K562 (cell line): ENCODE data around the gene RARRES1. TPM values are rescaled to one million over a fixed set of nuclear protein-coding genes. Genes with fewer than 3 reads are reported as not detected.
A peak's percentile ranks its signal among the peaks of the same experiment; 100 is the strongest.

ENCODE experiments used
- ATAC-seq: fragments of 200-7000 bp; cut with Tn5 transposase; 3 replicates; pipeline ENCODE4 v1.9.1; 2020; ENCODE audit warnings: moderate library complexity
- BruUV-seq: library from RNA; stranded (reverse); fragments of 400-500 nt; replicated peaks from 2 replicates; lab custom pipeline; 2021; lab: Mats Ljungman, UMichigan
- CTCF ChIA-PET: fragments of 300-600 bp; formaldehyde crosslinking; extraction: SDS; loops from one replicate; lab custom pipeline; 2021; ENCODE audit warnings: low intra/inter-chr PET ratio; lab: Yijun Ruan, JAX
- POLR2A ChIA-PET: fragments of 300-600, 350-650 bp; sonication (Branson Sonifier 250); formaldehyde crosslinking; extraction: SDS; loops from one replicate; lab custom pipeline; 2021; ENCODE audit warnings: antibody characterized with exemption, inconsistent platforms; lab: Yijun Ruan, JAX
- DNase-seq, 4 experiments: peaks; one replicate each; pipeline versions ENCODE4 v3.0.0 to v3.0.0-alpha.2; 2011 to 2018; ENCODE audit warnings: low spot score in 3 of 4, mixed read lengths in 3 of 4; ENCODE audit errors: extremely low read depth in 1 of 4
- FAIRE-seq: peaks from 2 replicates; lab custom pipeline; 2011; peaks lifted over from hg19 to GRCh38; lab: Jason Lieb, UNC
- H2AFZ ChIP-seq: 2 replicates; pipeline ENCODE4 v1.6.0; 2011; ENCODE audit warnings: low read depth, low read length, control low read depth, inconsistent platforms
- H3K27ac ChIP-seq: fragments of 200-600 bp; 3 replicates; pipeline ENCODE4 v1.8.0; 2011; ENCODE audit warnings: low read depth, mild to moderate bottlenecking, control low read depth, inconsistent platforms, low read length, moderate library complexity, mixed read lengths; ENCODE audit errors: extremely low read depth
- H3K27me3 ChIP-seq, 2 experiments: fragments of 300-600 bp in 1 of 2; 2 replicates in 1 of 2; 3 replicates in 1 of 2; pipeline versions ENCODE4 v1.6.0 to v1.8.0; 2011; ENCODE audit warnings: inconsistent platforms in 2 of 2, low read length in 2 of 2, mild to moderate bottlenecking in 1 of 2, mixed read lengths in 1 of 2, moderate library complexity in 1 of 2; ENCODE audit not compliant: control insufficient read depth in 2 of 2, insufficient read depth in 2 of 2
- H3K36me3 ChIP-seq: fragments of 300-600 bp; 3 replicates; pipeline ENCODE4 v1.8.0; 2011; ENCODE audit warnings: mild to moderate bottlenecking, low read length, inconsistent platforms; ENCODE audit not compliant: control insufficient read depth, insufficient read depth
- H3K4me1 ChIP-seq, 2 experiments: fragments of 200-600 bp in 1 of 2; replicated peaks in 1 of 2; 2 replicates in 1 of 2; 3 replicates in 1 of 2; pipeline versions ENCODE4 v1.5.1 to v1.8.0; 2011; ENCODE audit warnings: inconsistent platforms in 2 of 2, low read length in 2 of 2, mild to moderate bottlenecking in 1 of 2, mixed read lengths in 1 of 2, moderate library complexity in 1 of 2; ENCODE audit not compliant: control insufficient read depth in 2 of 2, insufficient read depth in 2 of 2
- H3K4me2 ChIP-seq: 2 replicates; pipeline ENCODE4 v1.6.1; 2011; ENCODE audit warnings: low read length, control low read depth, inconsistent platforms, mixed read lengths; ENCODE audit not compliant: insufficient read depth
- H3K4me3 ChIP-seq: fragments of 200-600 bp; sonication (generic), shearing (Covaris generic); 2 replicates; pipeline ENCODE4 v1.5.1; 2016; ENCODE audit warnings: control low read depth, inconsistent platforms
- H3K79me2 ChIP-seq: fragments of 200-600 bp; 3 replicates; pipeline ENCODE4 v1.8.0; 2011; ENCODE audit warnings: low read length, inconsistent platforms; ENCODE audit not compliant: control insufficient read depth, insufficient read depth
- H3K9ac ChIP-seq, 2 experiments: 2 replicates each; pipeline versions ENCODE4 v1.6.0 to v1.6.1; 2011; ENCODE audit warnings: low read depth in 2 of 2, low read length in 2 of 2, control low read depth in 1 of 2, inconsistent platforms in 1 of 2, mild to moderate bottlenecking in 1 of 2, mixed read lengths in 1 of 2; ENCODE audit not compliant: insufficient read depth in 1 of 2
- H3K9me1 ChIP-seq: one replicate; pipeline ENCODE4 v1.6.0; 2011; ENCODE audit warnings: inconsistent platforms, mild to moderate bottlenecking, low read length, moderate library complexity; ENCODE audit not compliant: control insufficient read depth, insufficient read depth
- H3K9me3 ChIP-seq: replicated peaks from 2 replicates; pipeline ENCODE4 v1.5.1; 2011; ENCODE audit warnings: low read depth, low read length, inconsistent platforms; ENCODE audit not compliant: control insufficient read depth, insufficient read depth
- H4K20me1 ChIP-seq: replicated peaks from 2 replicates; pipeline ENCODE4 v1.6.1; 2011; ENCODE audit warnings: low read length, inconsistent platforms, mixed read lengths; ENCODE audit not compliant: control insufficient read depth, insufficient read depth
- CC2D1A ChIP-seq: fragments of 450-650 bp; IDR thresholded peaks from 2 replicates; pipeline ENCODE4 v1.6.1; 2017; ENCODE audit warnings: mild to moderate bottlenecking
- CREBBP ChIP-seq: IDR thresholded peaks from one replicate; pipeline ENCODE4 v1.6.1; 2012; ENCODE audit warnings: low read depth, mild to moderate bottlenecking, control low read depth, inconsistent platforms, low read length
- EP400 ChIP-seq: fragments of 450-650 bp; IDR thresholded peaks from 2 replicates; pipeline ENCODE4 v1.6.1; 2017; ENCODE audit warnings: antibody characterized with exemption, mild to moderate bottlenecking, moderate library complexity
- ERF ChIP-seq: fragments of 450-650 bp; formaldehyde crosslinking; IDR thresholded peaks from 2 replicates; pipeline ENCODE4 v1.4.0; 2020; ENCODE audit warnings: mild to moderate bottlenecking, mixed read lengths
- NCOA1 ChIP-seq: fragments of 450-650 bp; IDR thresholded peaks from 2 replicates; pipeline ENCODE4 v1.6.1; 2016; ENCODE audit warnings: low read depth
- PHF21A ChIP-seq: fragments of 450-650 bp; IDR thresholded peaks from 2 replicates; pipeline ENCODE4 v1.6.1; 2017; ENCODE audit warnings: low read depth, borderline replicate concordance
- PML ChIP-seq: IDR thresholded peaks from 2 replicates; pipeline ENCODE4 v1.6.1; 2012; ENCODE audit warnings: low read length, inconsistent platforms
- PYGO2 ChIP-seq: fragments of 450-650 bp; IDR thresholded peaks from 2 replicates; pipeline ENCODE4 v1.6.1; 2016; ENCODE audit warnings: mild to moderate bottlenecking, missing genetic modification characterization, moderate library complexity, missing compliant biosample characterization
- SNRNP70 ChIP-seq: fragments of 200-400 bp; formaldehyde crosslinking; optimal IDR thresholded peaks from 2 replicates; pipeline ENCODE3; 2017; ENCODE audit warnings: low read depth, low read length
- ZBTB11 ChIP-seq, 3 experiments: fragments of 200-800 bp in 1 of 3; fragments of 250-450 bp in 1 of 3; fragments of 450-650 bp in 1 of 3; sonication (Bioruptor Pico) in 1 of 3; sonication (Bioruptor generic) in 1 of 3; formaldehyde crosslinking in 1 of 3; IDR thresholded peaks; 2 replicates each; pipeline versions ENCODE4 v1.6.1 to v1.8.0; 2016 to 2022; ENCODE audit warnings: mild to moderate bottlenecking in 2 of 3, missing genetic modification characterization in 2 of 3, missing compliant biosample characterization in 1 of 3, moderate library complexity in 1 of 3
- ZBTB8A ChIP-seq: fragments of 450-650 bp; IDR thresholded peaks from 2 replicates; pipeline ENCODE4 v1.6.1; 2018; ENCODE audit warnings: mild to moderate bottlenecking, moderate library complexity; ENCODE audit not compliant: partially characterized antibody
- ZNF282 ChIP-seq: sonication (generic); formaldehyde crosslinking; IDR thresholded peaks from 2 replicates; pipeline ENCODE4 v1.8.1; 2023; ENCODE audit warnings: missing genetic modification reagents
- WGBS: fragments of 100-300 bp; shearing (Covaris generic); methylation state at CpG from one replicate; pipeline ENCODE4 v1.1.6; 2016; ENCODE audit warnings: low coverage, mixed read lengths; ENCODE audit not compliant: insufficient coverage; ENCODE audit errors: missing lambda C conversion rate; 5-methylcytosine and 5-hydroxymethylcytosine counted together
- in situ Hi-C: fragments of 300-500 bp; cut with MboI; formaldehyde crosslinking; loops from 4 replicates; pipeline ENCODE4 v1.15.0; 2018; ENCODE audit warnings: inconsistent platforms, mixed read lengths
- intact Hi-C: fragments of 100-400 bp; cut with micrococcal nuclease; formaldehyde crosslinking; loops from 2 replicates; pipeline ENCODE4 v1.14.2; 2022
- polyA plus RNA-seq, 8 experiments: library from polyadenylated mRNA; depleted of rRNA in 4 of 8; stranded (reverse) in 5 of 8; unstranded in 3 of 8; fragments of >200 nt; fragmentation: Nextera tagmentation in 2 of 8; fragmentation: Illumina TruSeq in 1 of 8; extraction: Ambion mirVana in 2 of 8; extraction: Trizol in 1 of 8; gene quantifications; 2 replicates each; pipeline versions ENCODE4 v1.2.1 to v1.2.3, GENCODE V29; 2011 to 2014; ENCODE audit warnings: inconsistent platforms in 1 of 8, missing spikeins in 1 of 8
- total RNA-seq, 7 experiments: library from RNA; depleted of rRNA in 6 of 7; stranded (reverse); fragments of >200 nt in 6 of 7; fragmentation: Illumina TruSeq in 2 of 7; extraction: Trizol in 2 of 7; gene quantifications; 2 replicates each; pipeline versions ENCODE4 v1.2.1 to v1.2.3, GENCODE V29; 2011 to 2021; ENCODE audit warnings: low replicate concordance in 1 of 7

RARRES1 gene
- total and polyA plus RNA-seq, 9 of the 15 experiments (the other 6 are each of a cell fraction or from before 2014, with no cell fraction given) = not detected

- TF ChIP-seq EP400 (no peak; the same call in 1 of the 2 replicates), PHF21A (no peak), ZBTB8A (no peak), ZNF282 (CRISPR knock-in tag) (no peak), CC2D1A (peak; percentile 56; the same call in 1 of the 2 replicates), NCOA1 (peak; percentile 51; the same call in 1 of the 2 replicates), PML (peak; percentile 94)
Measured at GRCh38 chr3:158743664-158744566, 11.7 kb upstream of the RARRES1 start (continued).

DNA sequence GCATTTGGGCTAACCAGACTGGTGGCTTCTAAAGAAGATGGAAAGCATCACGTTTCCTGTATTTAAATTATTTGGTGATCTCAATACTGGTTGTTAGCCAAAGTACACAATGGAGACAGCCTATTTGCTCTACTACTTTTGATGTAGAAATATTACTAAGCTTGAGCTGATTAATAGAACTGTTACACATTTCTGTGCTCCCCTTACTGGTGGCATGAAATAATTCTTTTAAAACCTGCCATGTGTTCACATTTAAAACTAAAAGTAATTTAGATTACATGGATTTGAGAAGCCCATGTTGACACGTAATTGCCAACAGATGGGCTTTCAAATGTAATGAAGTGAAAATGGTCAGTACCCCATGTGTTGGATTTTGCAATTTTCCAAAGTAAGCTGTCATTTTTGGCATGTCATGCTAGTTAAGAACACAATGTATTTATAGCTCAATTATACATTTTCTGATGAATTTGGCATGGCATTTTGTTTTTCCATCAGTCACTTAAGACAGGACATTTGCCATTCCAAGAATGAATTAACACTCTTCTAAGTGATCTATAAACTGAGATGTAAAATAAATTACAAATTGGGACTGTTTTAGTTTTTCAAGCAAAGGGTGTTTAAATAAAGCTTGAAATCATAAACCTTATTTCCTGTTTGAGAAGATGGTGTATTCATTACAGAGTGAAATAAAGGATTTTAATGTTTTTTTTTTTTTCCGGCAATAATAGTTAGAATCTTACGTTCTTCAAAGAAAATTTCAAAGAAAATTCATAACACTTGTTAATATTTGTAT lies 10.8 kb upstream of the RARRES1 start:
- H3K9me3 ChIP-seq = peaks cover 9% of the 10 kb centered on the region
- H3K4me2 ChIP-seq = no peak overlapping the region; the same call in 1 of the 2 replicates
- no peak for FAIRE-seq
- H3K9me1 ChIP-seq = no peaks in the 10 kb centered on the region
- no peaks in the 10 kb centered on the region for H4K20me1 ChIP-seq
- in situ Hi-C loops = no loop called here
- 29% methylated on average over 4 of the region's 4 CpGs for WGBS
- peaks cover 40 to 69% of the 10 kb centered on the region in 2 experiments; a peak in 4 of 5 replicates for H3K4me1 ChIP-seq
- no TSS peak for BruUV-seq
- no peak overlapping the region for H3K4me3 ChIP-seq
- no peak for DNase-seq
- intact Hi-C loops = loop anchor here (2.0 kb wide), 1 partner anchor 26 kb away; no protein-coding TSS in a partner anchor
- peak overlapping the region in 1 of 2 experiments; percentile 33; a peak in 1 of 4 replicates for H3K9ac ChIP-seq
- H3K36me3 ChIP-seq = peaks cover 44% of the 10 kb centered on the region
- CTCF ChIA-PET = no interaction called here
- H3K27ac ChIP-seq = peak overlapping the region; percentile 87
- H3K79me2 ChIP-seq = peaks cover 8% of the 10 kb centered on the region; the same call in 2 of the 3 replicates
- H2AFZ ChIP-seq = no peak overlapping the region
- no peaks in the 10 kb centered on the region for H3K27me3 ChIP-seq
- no peak for ATAC-seq
- POLR2A ChIA-PET = interaction anchor here (0.7 to 1.3 kb wide), 2 partner anchors 10 to 22 kb away, joined by 3 read pairs; no protein-coding TSS in a partner anchor
- TF ChIP-seq ERF (no peak), ZBTB11 (CRISPR knock-in tag; IDR thresholded peaks at IDR 0.05) (0 out of 6 replicates have a peak, but pooled peaks of 1 of the 3 experiments have one; percentile 1), SNRNP70 (no peak), PYGO2 (no peak), CREBBP (no peak)
